Endodermal cell (in vitro differentiated cells): ENCODE data around the gene GTF2H1. TPM values are rescaled to one million over a fixed set of nuclear protein-coding genes. Genes with fewer than 3 reads are reported as not detected.
"Not testable (repeated sequence)": the region's sequence is repeated elsewhere in the genome, so short reads cannot be mapped to it uniquely, and the experiment has no call there.

Source experiments
- DNase-seq: peaks from one replicate; pipeline ENCODE4 v3.0.0-alpha.2; 2017
- H3K27ac ChIP-seq: 2 replicates; pipeline ENCODE4 v1.5.1; 2013; ENCODE audit warnings: mild to moderate bottlenecking, low read depth, low read length, moderate library complexity
- H3K27me3 ChIP-seq: 2 replicates; pipeline ENCODE4 v1.6.1; 2013; ENCODE audit warnings: mild to moderate bottlenecking, low read length, moderate library complexity; ENCODE audit not compliant: insufficient read depth, control insufficient read depth, poor library complexity, severe bottlenecking
- H3K36me3 ChIP-seq: 2 replicates; pipeline ENCODE4 v1.7.0; 2013; ENCODE audit warnings: mild to moderate bottlenecking, low read length, moderate library complexity; ENCODE audit not compliant: control insufficient read depth, insufficient read depth
- H3K4me1 ChIP-seq: one replicate; pipeline ENCODE4 v1.7.0; 2013; ENCODE audit warnings: low read length; ENCODE audit not compliant: control insufficient read depth, insufficient read depth
- H3K4me3 ChIP-seq: 2 replicates; pipeline ENCODE4 v1.5.1; 2013; ENCODE audit warnings: mild to moderate bottlenecking, low read length, moderate library complexity
- H3K9ac ChIP-seq: 2 replicates; pipeline ENCODE4 v1.6.1; 2013; ENCODE audit warnings: mild to moderate bottlenecking, low read length, moderate library complexity; ENCODE audit not compliant: poor library complexity, severe bottlenecking; ENCODE audit errors: extremely low read depth
- H3K9me3 ChIP-seq: 2 replicates; pipeline ENCODE4 v1.6.1; 2013; ENCODE audit warnings: mild to moderate bottlenecking, low read length, moderate library complexity; ENCODE audit not compliant: control insufficient read depth
- H3K27ac Mint-ChIP-seq: 2 replicates; pipeline ENCODE4 v1.8.0; 2020; ENCODE audit warnings: mixed read lengths
- H3K27me3 Mint-ChIP-seq: 2 replicates; pipeline ENCODE4 v1.8.0; 2021; ENCODE audit warnings: mild to moderate bottlenecking, mixed read lengths; ENCODE audit not compliant: insufficient read depth
- H3K36me3 Mint-ChIP-seq: 2 replicates; pipeline ENCODE4 v1.8.0; 2020; ENCODE audit warnings: low read depth, mixed read lengths
- H3K4me1 Mint-ChIP-seq: 2 replicates; pipeline ENCODE4 v1.8.0; 2020; ENCODE audit warnings: mixed read lengths
- H3K4me3 Mint-ChIP-seq: 2 replicates; pipeline ENCODE4 v1.8.0; 2020; ENCODE audit warnings: mild to moderate bottlenecking, moderate library complexity, mixed read lengths
- H3K9me3 Mint-ChIP-seq: 2 replicates; pipeline ENCODE4 v1.8.0; 2020; ENCODE audit warnings: mild to moderate bottlenecking, mixed read lengths
- CTCF ChIP-seq: fragments of 200-600 bp; sonication (generic); conservative IDR thresholded peaks from 2 replicates; pipeline ENCODE4 v1.5.0; 2021; ENCODE audit warnings: antibody characterized with exemption, mild to moderate bottlenecking
- WGBS, 2 experiments: methylation state at CpG; one replicate each; pipeline versions ENCODE4 v1.1.5 to v1.1.7; 2013; ENCODE audit warnings: missing lambda C conversion rate in 2 of 2, mixed read lengths in 1 of 2; ENCODE audit not compliant: insufficient coverage in 1 of 2, insufficient read length in 1 of 2; 5-methylcytosine and 5-hydroxymethylcytosine counted together
- total RNA-seq, 2 donors: library from RNA; stranded (reverse); fragmentation: NEBNext Ultra II Directional in 1 of 2; extraction: Animal tissue kit (Norgen Biotek cat#: 25700) in 1 of 2; gene quantifications; 2 replicates in 1 of 2; 3 replicates in 1 of 2; pipeline ENCODE4 v1.2.1, GENCODE V29; 2021

The GTF2H1 gene
- total RNA-seq, 2 donors from 2014 or later = 25.7 to 31.5 TPM

GRCh38 chr11:18397921-18398320 lies 75.6 kb downstream of the GTF2H1 start:
- Mint-ChIP-seq H3K27me3 (peaks cover 3% of the 10 kb centered on the region), H3K27ac (no peak overlapping the region), H3K9me3 (no peaks in the 10 kb centered on the region), H3K4me1 (peaks cover 3% of the 10 kb centered on the region), H3K4me3 (no peak overlapping the region), H3K36me3 (peaks cover 49% of the 10 kb centered on the region)
- H3K4me3 ChIP-seq = no peak overlapping the region
- no peak for DNase-seq
- 83 to 85% methylated on average over 2 to 3 of the region's 3 CpGs for WGBS, 2 experiments
- peaks cover 58% of the 10 kb centered on the region for H3K36me3 ChIP-seq
- peaks cover 5% of the 10 kb centered on the region for H3K4me1 ChIP-seq
- H3K9ac ChIP-seq = no peak overlapping the region
- H3K27me3 ChIP-seq = no peaks in the 10 kb centered on the region
- no peak for TF ChIP-seq CTCF
- H3K27ac ChIP-seq = no peak overlapping the region
- H3K9me3 ChIP-seq = no peaks in the 10 kb centered on the region

GRCh38 chr11:18401077-18401476 lies 78.7 kb downstream of the GTF2H1 start:
- not testable (repeated sequence) for H3K4me1 Mint-ChIP-seq, H3K9me3 ChIP-seq, H3K9ac ChIP-seq, H3K27ac Mint-ChIP-seq, H3K27me3 Mint-ChIP-seq, H3K9me3 Mint-ChIP-seq, H3K4me3 ChIP-seq, H3K4me1 ChIP-seq, H3K27me3 ChIP-seq, H3K27ac ChIP-seq, DNase-seq, H3K4me3 Mint-ChIP-seq
- peaks cover 89% of the 10 kb centered on the region for H3K36me3 ChIP-seq
- 88 to 96% methylated on average over 3 to 5 of the region's 9 CpGs for WGBS, 2 experiments
- H3K36me3 Mint-ChIP-seq = peaks cover 70% of the 10 kb centered on the region

DNA sequence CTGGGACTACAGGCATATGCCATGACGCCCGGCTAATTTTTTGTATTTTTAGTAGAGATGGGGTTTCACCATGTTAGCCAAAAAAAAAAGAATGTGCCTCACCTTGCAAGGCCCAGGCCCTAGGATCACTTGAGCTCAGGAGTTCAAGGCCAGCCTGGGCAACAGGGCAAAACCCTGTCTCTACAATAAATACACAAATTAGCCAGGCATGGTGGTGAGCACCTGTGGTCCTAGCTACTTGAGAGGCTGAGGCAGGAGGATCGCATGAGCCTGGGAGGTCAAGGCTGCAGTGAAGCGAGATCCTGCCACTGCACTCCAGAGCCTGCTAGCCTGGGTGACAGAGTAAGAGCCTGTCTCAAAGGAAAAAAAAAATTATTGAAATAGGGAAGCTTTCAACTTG lies 81.7 kb downstream of the GTF2H1 start:
- WGBS, 2 experiments = 85 to 99% methylated on average over 4 of the region's 4 CpGs
- no peaks in the 10 kb centered on the region for H3K27me3 Mint-ChIP-seq
- no peaks in the 10 kb centered on the region for H3K9me3 Mint-ChIP-seq
- H3K4me3 Mint-ChIP-seq = no peak overlapping the region
- Histone ChIP-seq H3K4me3 (no peak overlapping the region), H3K27ac (no peak overlapping the region), H3K4me1 (no peaks in the 10 kb centered on the region), H3K27me3 (no peaks in the 10 kb centered on the region), H3K36me3 (peaks cover 83% of the 10 kb centered on the region), H3K9ac (no peak overlapping the region), H3K9me3 (no peaks in the 10 kb centered on the region)
- DNase-seq = no peak
- no peaks in the 10 kb centered on the region for H3K4me1 Mint-ChIP-seq
- H3K36me3 Mint-ChIP-seq = peaks cover 59% of the 10 kb centered on the region
- H3K27ac Mint-ChIP-seq = no peak overlapping the region
- no peak for TF ChIP-seq CTCF

- WGBS, 2 experiments = 100% methylated on average over 3 of the region's 3 CpGs
- peaks cover 56% of the 10 kb centered on the region for H3K36me3 ChIP-seq
- not testable (repeated sequence) for H3K9ac ChIP-seq, H3K27me3 ChIP-seq, H3K27ac Mint-ChIP-seq, DNase-seq, H3K9me3 Mint-ChIP-seq, H3K4me3 Mint-ChIP-seq, H3K27ac ChIP-seq, H3K4me1 Mint-ChIP-seq, H3K27me3 Mint-ChIP-seq, H3K4me3 ChIP-seq, H3K4me1 ChIP-seq, H3K9me3 ChIP-seq
- peaks cover 34% of the 10 kb centered on the region for H3K36me3 Mint-ChIP-seq
These were observed 85.0 kb downstream of the GTF2H1 start for GRCh38 chr11:18407400-18407799.
